ENCODE data around the gene NAALADL1.

Gene NAALADL1

DNA sequence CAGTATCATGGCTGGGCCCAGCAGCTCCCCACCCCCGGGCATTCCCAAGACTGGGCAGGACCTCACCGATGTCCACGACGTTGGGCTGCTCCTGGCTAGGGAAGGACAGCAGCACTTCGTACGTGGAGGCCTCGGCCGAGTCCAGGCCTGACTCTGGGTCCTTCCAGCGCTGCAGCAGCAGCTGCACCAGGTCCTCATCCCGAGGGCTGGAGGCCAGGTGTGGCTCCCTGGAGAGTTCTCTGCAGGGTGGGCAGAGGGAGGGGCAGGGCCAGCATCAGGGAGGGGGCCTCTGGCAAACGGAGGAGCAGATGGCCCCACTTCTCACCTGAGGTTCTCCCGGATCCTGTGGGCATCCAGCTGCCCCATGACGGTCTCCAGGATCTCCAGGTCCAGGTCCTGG lies 341 bp downstream of the NAALADL1 start (continued):
- TF ChIP-seq, protein P1, sequence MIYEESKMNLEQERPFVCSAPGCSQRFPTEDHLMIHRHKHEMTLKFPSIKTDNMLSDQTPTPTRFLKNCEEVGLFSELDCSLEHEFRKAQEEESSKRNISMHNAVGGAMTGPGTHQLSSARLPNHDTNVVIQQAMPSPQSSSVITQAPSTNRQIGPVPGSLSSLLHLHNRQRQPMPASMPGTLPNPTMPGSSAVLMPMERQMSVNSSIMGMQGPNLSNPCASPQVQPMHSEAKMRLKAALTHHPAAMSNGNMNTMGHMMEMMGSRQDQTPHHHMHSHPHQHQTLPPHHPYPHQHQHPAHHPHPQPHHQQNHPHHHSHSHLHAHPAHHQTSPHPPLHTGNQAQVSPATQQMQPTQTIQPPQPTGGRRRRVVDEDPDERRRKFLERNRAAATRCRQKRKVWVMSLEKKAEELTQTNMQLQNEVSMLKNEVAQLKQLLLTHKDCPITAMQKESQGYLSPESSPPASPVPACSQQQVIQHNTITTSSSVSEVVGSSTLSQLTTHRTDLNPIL (CRISPR knock-in tag; IDR thresholded peaks at IDR 0.05; ENCODE audit: low read depth) = no peak
- no peak for TF ChIP-seq ARNTL (CRISPR knock-in tag; IDR thresholded peaks at IDR 0.05; ENCODE audit: borderline replicate concordance, low read depth)

DNA sequence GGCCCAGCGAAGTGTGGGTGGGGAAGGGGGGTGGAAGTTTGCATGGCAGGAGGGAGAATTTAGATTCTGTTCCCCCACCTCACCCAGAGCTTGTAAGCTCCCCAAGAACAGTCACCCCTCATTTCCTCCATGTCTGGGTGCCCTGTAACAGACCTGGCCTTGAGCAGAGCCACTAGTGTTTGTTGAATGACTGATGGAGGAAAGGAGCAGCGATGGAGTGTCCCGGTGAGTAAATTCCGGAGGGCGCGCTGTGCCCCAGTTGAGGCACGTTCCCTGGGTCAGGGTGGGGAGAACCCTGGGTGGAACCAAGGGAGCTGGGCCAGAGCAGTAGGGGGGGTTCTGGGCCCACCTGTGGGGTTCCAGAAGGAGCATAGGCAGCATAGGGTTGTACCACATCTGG lies 827 bp downstream of the NAALADL1 start:
- no peak for TF ChIP-seq ZC3H10 (CRISPR knock-in tag; IDR thresholded peaks at IDR 0.05)
- TF ChIP-seq TCF4 (CRISPR knock-in tag; IDR thresholded peaks at IDR 0.05; ENCODE audit: borderline replicate concordance) = no peak
- TF ChIP-seq ESRRG (CRISPR knock-in tag; IDR thresholded peaks at IDR 0.05) = no peak
- TF ChIP-seq ZFP3 (CRISPR knock-in tag; IDR thresholded peaks at IDR 0.05) = no peak
- no peak for TF ChIP-seq ZFP30 (CRISPR knock-in tag; IDR thresholded peaks at IDR 0.05)
- ATAC-seq = no peak

DNA sequence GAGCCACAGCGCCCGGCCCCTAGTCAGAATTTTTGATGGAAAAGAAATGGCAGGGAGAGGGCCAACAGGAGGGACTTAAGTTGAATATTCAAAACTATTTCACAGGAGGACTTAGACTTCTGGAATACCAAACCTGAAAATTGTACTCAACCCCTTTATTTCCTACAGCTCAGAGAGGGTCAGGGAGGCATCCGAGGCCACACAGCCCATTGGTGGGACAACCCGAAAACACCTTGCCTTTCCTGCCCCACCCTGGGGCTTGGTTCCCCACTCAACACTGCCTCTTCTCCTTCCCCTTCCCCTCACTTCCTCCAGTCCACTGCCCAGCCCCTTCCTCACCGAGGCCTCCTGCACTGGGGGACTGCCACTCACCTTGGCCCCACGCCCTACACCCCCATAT lies 1.4 kb downstream of the NAALADL1 start:
- no peak for TF ChIP-seq ZFP3 (CRISPR knock-in tag; IDR thresholded peaks at IDR 0.05)
- TF ChIP-seq RARB (CRISPR knock-in tag; IDR thresholded peaks at IDR 0.05) = no peak
- TF ChIP-seq ZC3H10 (CRISPR knock-in tag; IDR thresholded peaks at IDR 0.05) = no peak
- no peak for TF ChIP-seq BACH2 (CRISPR knock-in tag; IDR thresholded peaks at IDR 0.05; ENCODE audit: borderline replicate concordance)
- TF ChIP-seq GLIS3 (CRISPR knock-in tag; IDR thresholded peaks at IDR 0.05) = no peak
- no peak for TF ChIP-seq TCF4 (CRISPR knock-in tag; IDR thresholded peaks at IDR 0.05; ENCODE audit: borderline replicate concordance)
- TF ChIP-seq PPARA (CRISPR knock-in tag; IDR thresholded peaks at IDR 0.05; ENCODE audit: borderline replicate concordance) = no peak
- no peak for TF ChIP-seq OSR1 (CRISPR knock-in tag; IDR thresholded peaks at IDR 0.05)
- TF ChIP-seq, protein P2, sequence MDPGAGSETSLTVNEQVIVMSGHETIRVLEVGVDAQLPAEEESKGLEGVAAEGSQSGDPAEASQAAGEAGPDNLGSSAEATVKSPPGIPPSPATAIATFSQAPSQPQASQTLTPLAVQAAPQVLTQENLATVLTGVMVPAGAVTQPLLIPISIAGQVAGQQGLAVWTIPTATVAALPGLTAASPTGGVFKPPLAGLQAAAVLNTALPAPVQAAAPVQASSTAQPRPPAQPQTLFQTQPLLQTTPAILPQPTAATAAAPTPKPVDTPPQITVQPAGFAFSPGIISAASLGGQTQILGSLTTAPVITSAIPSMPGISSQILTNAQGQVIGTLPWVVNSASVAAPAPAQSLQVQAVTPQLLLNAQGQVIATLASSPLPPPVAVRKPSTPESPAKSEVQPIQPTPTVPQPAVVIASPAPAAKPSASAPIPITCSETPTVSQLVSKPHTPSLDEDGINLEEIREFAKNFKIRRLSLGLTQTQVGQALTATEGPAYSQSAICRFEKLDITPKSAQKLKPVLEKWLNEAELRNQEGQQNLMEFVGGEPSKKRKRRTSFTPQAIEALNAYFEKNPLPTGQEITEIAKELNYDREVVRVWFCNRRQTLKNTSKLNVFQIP (CRISPR knock-in tag; IDR thresholded peaks at IDR 0.05; ENCODE audit: borderline replicate concordance, low read depth) = no peak
- ATAC-seq = no peak

DNA sequence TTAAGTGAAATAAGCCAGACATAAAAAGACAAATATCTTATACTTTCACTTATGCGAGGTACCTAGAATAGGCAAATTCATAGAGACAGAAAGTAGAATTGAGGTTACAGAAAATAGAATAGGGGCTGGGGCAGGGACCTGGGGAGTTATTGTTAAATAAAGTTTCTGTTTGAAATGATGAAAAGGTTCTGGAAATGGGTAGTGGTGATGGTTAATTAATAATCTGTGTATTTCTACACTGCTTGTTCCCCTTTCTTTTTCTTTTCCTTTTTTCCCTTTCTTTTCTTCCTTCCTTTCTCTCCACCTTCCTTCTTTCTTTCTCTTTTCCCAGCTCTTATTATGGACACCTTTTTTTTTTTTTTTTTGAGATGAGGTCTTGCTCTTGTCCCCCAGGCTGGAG lies 2.8 kb downstream of the NAALADL1 start:
- ATAC-seq = no peak
- TF ChIP-seq ZNF8 (CRISPR knock-in tag; IDR thresholded peaks at IDR 0.05) (no peak), OSR1 (CRISPR knock-in tag; IDR thresholded peaks at IDR 0.05) (no peak), ZFP3 (CRISPR knock-in tag; IDR thresholded peaks at IDR 0.05) (no peak), TCF4 (CRISPR knock-in tag; IDR thresholded peaks at IDR 0.05; ENCODE audit: borderline replicate concordance) (no peak), ARNTL (CRISPR knock-in tag; IDR thresholded peaks at IDR 0.05; ENCODE audit: borderline replicate concordance, low read depth) (no peak), GLIS3 (CRISPR knock-in tag; IDR thresholded peaks at IDR 0.05) (no peak), PPARA (CRISPR knock-in tag; IDR thresholded peaks at IDR 0.05; ENCODE audit: borderline replicate concordance) (no peak), ISL1 (CRISPR knock-in tag; IDR thresholded peaks at IDR 0.05) (no peak), TOX (CRISPR knock-in tag; IDR thresholded peaks at IDR 0.05; ENCODE audit: borderline replicate concordance) (no peak), ZNF70 (CRISPR knock-in tag; IDR thresholded peaks at IDR 0.05) (no peak), RARB (CRISPR knock-in tag; IDR thresholded peaks at IDR 0.05) (no peak), ZNF565 (CRISPR knock-in tag; conservative IDR thresholded peaks at IDR 0.05; ENCODE audit: low read depth) (no peak), ZFP30 (CRISPR knock-in tag; IDR thresholded peaks at IDR 0.05) (no peak), SNAI2 (CRISPR knock-in tag; IDR thresholded peaks at IDR 0.05) (no peak), CSDC2 (CRISPR knock-in tag; IDR thresholded peaks at IDR 0.05) (no peak), ZC3H10 (CRISPR knock-in tag; IDR thresholded peaks at IDR 0.05) (no peak)
- TF ChIP-seq, protein P2 (CRISPR knock-in tag; IDR thresholded peaks at IDR 0.05; ENCODE audit: borderline replicate concordance, low read depth) = no peak
- TF ChIP-seq, protein P3, sequence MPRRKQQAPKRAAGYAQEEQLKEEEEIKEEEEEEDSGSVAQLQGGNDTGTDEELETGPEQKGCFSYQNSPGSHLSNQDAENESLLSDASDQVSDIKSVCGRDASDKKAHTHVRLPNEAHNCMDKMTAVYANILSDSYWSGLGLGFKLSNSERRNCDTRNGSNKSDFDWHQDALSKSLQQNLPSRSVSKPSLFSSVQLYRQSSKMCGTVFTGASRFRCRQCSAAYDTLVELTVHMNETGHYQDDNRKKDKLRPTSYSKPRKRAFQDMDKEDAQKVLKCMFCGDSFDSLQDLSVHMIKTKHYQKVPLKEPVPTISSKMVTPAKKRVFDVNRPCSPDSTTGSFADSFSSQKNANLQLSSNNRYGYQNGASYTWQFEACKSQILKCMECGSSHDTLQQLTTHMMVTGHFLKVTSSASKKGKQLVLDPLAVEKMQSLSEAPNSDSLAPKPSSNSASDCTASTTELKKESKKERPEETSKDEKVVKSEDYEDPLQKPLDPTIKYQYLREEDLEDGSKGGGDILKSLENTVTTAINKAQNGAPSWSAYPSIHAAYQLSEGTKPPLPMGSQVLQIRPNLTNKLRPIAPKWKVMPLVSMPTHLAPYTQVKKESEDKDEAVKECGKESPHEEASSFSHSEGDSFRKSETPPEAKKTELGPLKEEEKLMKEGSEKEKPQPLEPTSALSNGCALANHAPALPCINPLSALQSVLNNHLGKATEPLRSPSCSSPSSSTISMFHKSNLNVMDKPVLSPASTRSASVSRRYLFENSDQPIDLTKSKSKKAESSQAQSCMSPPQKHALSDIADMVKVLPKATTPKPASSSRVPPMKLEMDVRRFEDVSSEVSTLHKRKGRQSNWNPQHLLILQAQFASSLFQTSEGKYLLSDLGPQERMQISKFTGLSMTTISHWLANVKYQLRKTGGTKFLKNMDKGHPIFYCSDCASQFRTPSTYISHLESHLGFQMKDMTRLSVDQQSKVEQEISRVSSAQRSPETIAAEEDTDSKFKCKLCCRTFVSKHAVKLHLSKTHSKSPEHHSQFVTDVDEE (CRISPR knock-in tag; IDR thresholded peaks at IDR 0.05) = no peak
